Transverse colon (tissue), 4 donors: ENCODE measurements around the gene KRT6B. TPM values are rescaled to one million over a fixed set of nuclear protein-coding genes. Genes with fewer than 3 reads are reported as not detected.

Experiments
- DNase-seq: peaks from one replicate; pipeline ENCODE4 v3.0.0-alpha.2; 2019
- H3K27ac ChIP-seq, 4 donors: fragments of 200-600 bp; sonication (generic); 2 replicates each; pipeline ENCODE4 v1.5.1; 2016 to 2018; ENCODE audit warnings: inconsistent platforms in 4 of 4
- H3K27me3 ChIP-seq: fragments of 200-600 bp; sonication (generic); 2 replicates; pipeline ENCODE4 v1.5.1; 2017; ENCODE audit warnings: inconsistent platforms
- H3K36me3 ChIP-seq, 4 donors: fragments of 200-600 bp; sonication (generic); 2 replicates each; pipeline ENCODE4 v1.5.1; 2017 to 2019; ENCODE audit warnings: inconsistent platforms in 4 of 4
- H3K4me1 ChIP-seq, 4 donors: fragments of 200-600 bp; sonication (generic); 2 replicates each; pipeline ENCODE4 v1.5.1; 2017 to 2020; ENCODE audit warnings: inconsistent platforms in 4 of 4
- H3K4me3 ChIP-seq, 4 donors: fragments of 200-600 bp; sonication (generic); 1 replicate in 1 of 4; 2 replicates in 3 of 4; pipeline versions ENCODE4 v1.5.1 to v1.6.1; 2017 to 2019; ENCODE audit warnings: inconsistent platforms in 4 of 4
- H3K9me3 ChIP-seq, 2 donors: fragments of 200-600 bp; sonication (generic); 2 replicates each; pipeline ENCODE4 v1.5.1; 2017 to 2019; ENCODE audit warnings: inconsistent platforms in 2 of 2
- CTCF ChIP-seq, 5 experiments: fragments of 200-600 bp in 3 of 5; fragments of 450-650 bp in 2 of 5; sonication (generic) in 3 of 5; IDR thresholded peaks; 1 replicate in 2 of 5; 2 replicates in 3 of 5; pipeline ENCODE4 v1.5.1; 2016 to 2017; ENCODE audit warnings: antibody characterized with exemption in 5 of 5, inconsistent platforms in 3 of 5, mild to moderate bottlenecking in 2 of 5, moderate library complexity in 1 of 5
- EP300 ChIP-seq: sonication (generic); formaldehyde crosslinking; IDR thresholded peaks from one replicate; pipeline ENCODE4 v1.6.1; 2017; ENCODE audit warnings: antibody characterized with exemption, low read depth
- POLR2A ChIP-seq: fragments of 450-650 bp; IDR thresholded peaks from one replicate; pipeline ENCODE4 v1.6.1; 2016; ENCODE audit warnings: antibody characterized with exemption, mild to moderate bottlenecking, moderate library complexity
- POLR2AphosphoS5 ChIP-seq, 3 donors: sonication (generic); formaldehyde crosslinking; IDR thresholded peaks; one replicate each; pipeline ENCODE4 v1.6.1; 2016; ENCODE audit warnings: antibody characterized with exemption in 3 of 3
- WGBS, 2 donors: methylation state at CpG; one replicate each; pipeline ENCODE4 v1.1.5; 2018; ENCODE audit warnings: low coverage in 1 of 2; 5-methylcytosine and 5-hydroxymethylcytosine counted together
- in situ Hi-C, 4 donors: fragments of 200-750 bp; cut with MboI; loops; one replicate each; pipeline versions ENCODE4 v1.15.0 to v1.15.1; 2017; ENCODE audit warnings: low sequenced_read_pairs in 3 of 4, low pct_ligation_motif_present in 1 of 4, low pct_unique_long_range_greater_than_20kb in 1 of 4
- intact Hi-C: fragments of 100-400 bp; cut with DNase I; formaldehyde crosslinking; loops from one replicate; pipeline ENCODE4 v1.15.1; 2023; ENCODE audit warnings: low total_unique reads
- total RNA-seq, 4 donors: library from RNA; depleted of rRNA; stranded (reverse); fragments of >200 nt; gene quantifications; one replicate each; pipeline ENCODE4 v1.1.0, GENCODE V29; 2016

The KRT6B gene
- total RNA-seq, 4 donors from 2014 or later: not detected

GRCh38 chr12:52498946-52499345 is 47.0 kb upstream of the KRT6B start:
- 29 to 80% methylated on average over 1 of the region's 1 CpG for WGBS, 2 donors
- no peaks in the 10 kb centered on the region for H3K27me3 ChIP-seq
- no peak overlapping the region for H3K27ac ChIP-seq
- H3K4me1 ChIP-seq: peaks cover 0 to 6% (median 0%) of the 10 kb centered on the region in 4 donors
- no peaks in the 10 kb centered on the region for H3K9me3 ChIP-seq
- no peak for DNase-seq
- H3K36me3 ChIP-seq: no peaks in the 10 kb centered on the region
- no peak for TF ChIP-seq POLR2AphosphoS5 (IDR thresholded peaks at IDR 0.05)
- TF ChIP-seq EP300: no peak
- no peak for TF ChIP-seq CTCF (IDR thresholded peaks at IDR 0.05)
- no peak for TF ChIP-seq POLR2A
- no peak overlapping the region for H3K4me3 ChIP-seq
- in situ Hi-C loops: loop anchor here in 1 of 4 donors (10.0 kb wide), 1 partner anchor 114 kb away; the partner anchor contains the start of gene KRT84
- intact Hi-C loops: no loop called here

GRCh38 chr12:52497975-52498374 is 46.0 kb upstream of the KRT6B start:
- H3K27me3 ChIP-seq: no peaks in the 10 kb centered on the region
- DNase-seq: no peak
- peaks cover 0 to 6% (median 0%) of the 10 kb centered on the region in 4 donors for H3K4me1 ChIP-seq
- intact Hi-C loops (no loop called here), in situ Hi-C loops (loop anchor here in 1 of 4 donors (10.0 kb wide), 1 partner anchor 113 kb away; the partner anchor contains the start of gene KRT84)
- no peak overlapping the region for H3K4me3 ChIP-seq
- no peak for TF ChIP-seq EP300
- no peak for TF ChIP-seq POLR2A
- no peak for TF ChIP-seq CTCF (IDR thresholded peaks at IDR 0.05)
- TF ChIP-seq POLR2AphosphoS5 (IDR thresholded peaks at IDR 0.05): no peak
- no peak overlapping the region for H3K27ac ChIP-seq
- no peaks in the 10 kb centered on the region for H3K9me3 ChIP-seq
- 81 to 85% methylated on average over 7 of the region's 7 CpGs for WGBS, 2 donors
- no peaks in the 10 kb centered on the region for H3K36me3 ChIP-seq

GRCh38 chr12:52496590-52497071 is 44.7 kb upstream of the KRT6B start:
- no peaks in the 10 kb centered on the region for H3K27me3 ChIP-seq
- intact Hi-C loops: no loop called here
- H3K4me3 ChIP-seq: no peak overlapping the region
- H3K4me1 ChIP-seq: peaks cover 0 to 6% (median 0%) of the 10 kb centered on the region in 4 donors
- no peak overlapping the region for H3K27ac ChIP-seq
- no peaks in the 10 kb centered on the region for H3K9me3 ChIP-seq
- WGBS, 2 donors: 67 to 100% methylated on average over 1 to 4 of the region's 4 CpGs
- DNase-seq: no peak
- in situ Hi-C loops: loop anchor here in 1 of 4 donors (10.0 kb wide), 1 partner anchor 112 kb away; the partner anchor contains the start of gene KRT84
- H3K36me3 ChIP-seq: no peaks in the 10 kb centered on the region
- TF ChIP-seq POLR2A (no peak), POLR2AphosphoS5 (IDR thresholded peaks at IDR 0.05) (no peak), CTCF (IDR thresholded peaks at IDR 0.05) (no peak), EP300 (no peak)

- intact Hi-C loops: no loop called here
These were observed 44.1 kb upstream of the KRT6B start for GRCh38 chr12:52496054-52496453.

More at GRCh38 chr12:52496054-52496453, 44.1 kb upstream of the KRT6B start:
- no peaks in the 10 kb centered on the region for H3K9me3 ChIP-seq
- 33 to 57% methylated on average over 1 to 2 of the region's 2 CpGs for WGBS, 2 donors
- H3K27ac ChIP-seq: no peak overlapping the region
- no peak for DNase-seq
- in situ Hi-C loops: loop anchor here in 1 of 4 donors (10.0 kb wide), 1 partner anchor 111 kb away; the partner anchor contains the start of gene KRT84
- no peaks in the 10 kb centered on the region for H3K27me3 ChIP-seq
- H3K4me3 ChIP-seq: no peak overlapping the region
- TF ChIP-seq POLR2A (no peak), EP300 (no peak), POLR2AphosphoS5 (IDR thresholded peaks at IDR 0.05) (no peak), CTCF (IDR thresholded peaks at IDR 0.05) (no peak)
- H3K36me3 ChIP-seq: no peaks in the 10 kb centered on the region
- peaks cover 0 to 6% (median 0%) of the 10 kb centered on the region in 4 donors for H3K4me1 ChIP-seq
